HL-60 (cell line): ENCODE data around the gene COBL.

Experiments used
- DNase-seq, 2 experiments: peaks; one replicate each; pipeline ENCODE4 v3.0.0-alpha.2; 2010 to 2020; ENCODE audit warnings: low read depth in 1 of 2, low spot score in 1 of 2
- H3K27ac ChIP-seq: fragments of 250-450 bp; sonication (Bioruptor Pico); replicated peaks from 2 replicates; pipeline ENCODE4 v1.5.1; 2020; ENCODE audit warnings: mild to moderate bottlenecking, moderate library complexity
- H3K27me3 ChIP-seq: fragments of 250-450 bp; sonication (Bioruptor Pico); 2 replicates; pipeline ENCODE4 v1.5.1; 2021; ENCODE audit warnings: mild to moderate bottlenecking, moderate library complexity; ENCODE audit not compliant: insufficient read depth, poor library complexity, severe bottlenecking
- H3K4me3 ChIP-seq: replicated peaks from 2 replicates; pipeline ENCODE4 v1.5.1; 2011; ENCODE audit warnings: mild to moderate bottlenecking, control low read depth, low read length; ENCODE audit not compliant: insufficient read depth
- CTCF ChIP-seq: IDR thresholded peaks from one replicate; pipeline ENCODE4 v1.5.1; 2011; ENCODE audit warnings: low read length, control low read depth, inconsistent platforms; ENCODE audit not compliant: insufficient read depth
- GABPA ChIP-seq: IDR thresholded peaks from 2 replicates; pipeline ENCODE4 v1.6.1; 2012; ENCODE audit warnings: low read depth
- POLR2AphosphoS5 ChIP-seq: IDR thresholded peaks from 2 replicates; pipeline ENCODE4 v1.6.1; 2012; ENCODE audit warnings: low read depth
- REST ChIP-seq: IDR thresholded peaks from 2 replicates; pipeline ENCODE4 v1.6.1; 2012; ENCODE audit warnings: low read depth; ENCODE audit not compliant: insufficient replicate concordance
- SPI1 ChIP-seq: IDR thresholded peaks from 2 replicates; pipeline ENCODE4 v1.6.1; 2012; ENCODE audit warnings: low read depth, mild to moderate bottlenecking, borderline replicate concordance

COBL gene

GRCh38 chr7:51300762-51301674 is 15.6 kb downstream of the COBL start:
- no peak for DNase-seq
- Histone ChIP-seq H3K4me3 (no peak overlapping the region), H3K27ac (no peak overlapping the region), H3K27me3 (no peaks in the 10 kb centered on the region)
- no peak for TF ChIP-seq REST
- no peak for TF ChIP-seq GABPA
- TF ChIP-seq SPI1 = no peak
- TF ChIP-seq POLR2AphosphoS5 = no peak
- no peak for TF ChIP-seq CTCF

- TF ChIP-seq POLR2AphosphoS5 (no peak), SPI1 (no peak), GABPA (no peak), REST (no peak), CTCF (no peak)
- H3K27me3 ChIP-seq = no peaks in the 10 kb centered on the region
- H3K27ac ChIP-seq = no peak overlapping the region
- no peak overlapping the region for H3K4me3 ChIP-seq
- no peak for DNase-seq
Measured at GRCh38 chr7:51299391-51300133, 17.0 kb downstream of the COBL start.

- Histone ChIP-seq H3K27me3 (no peaks in the 10 kb centered on the region), H3K4me3 (no peak overlapping the region), H3K27ac (no peak overlapping the region)
- no peak for DNase-seq
- TF ChIP-seq CTCF (no peak), SPI1 (no peak), REST (no peak), GABPA (no peak), POLR2AphosphoS5 (no peak)
Measured at GRCh38 chr7:51298912-51299311, 17.7 kb downstream of the COBL start.
